ENCODE measurements around the gene NEIL3. TPM values are rescaled to one million over a fixed set of nuclear protein-coding genes. Genes with fewer than 3 reads are reported as not detected.

NEIL3 gene
- total and polyA plus RNA-seq, 10 of the 15 experiments (the other 5 are each of a cell fraction or from before 2014, with no cell fraction given): 3.0 to 13.8 (median 8.9) TPM

GRCh38 chr4:177375372-177375771 is 65.7 kb downstream of the NEIL3 start:
- no peak overlapping the region for H3K27ac ChIP-seq (ENCODE audit: control insufficient read depth, insufficient read depth)
- DNase-seq (ENCODE audit: low read depth, low spot score) (no peak), FAIRE-seq (no peak), ATAC-seq (no peak)
- no peaks in the 10 kb centered on the region for H4K20me1 ChIP-seq (ENCODE audit: control insufficient read depth, insufficient read depth)
- no peak overlapping the region for H3K4me2 ChIP-seq (ENCODE audit: control insufficient read depth, insufficient read depth)
- BruUV-seq (replicated peaks): no TSS peak
- no peaks in the 10 kb centered on the region for H3K36me3 ChIP-seq (ENCODE audit: control insufficient read depth in 2 of 2, insufficient read depth in 2 of 2, low read length in 1 of 2)
- H3K9ac ChIP-seq (ENCODE audit: control insufficient read depth, insufficient read depth, low read length): no peak overlapping the region
- RAD21 ChIA-PET (ENCODE audit: unreplicated experiment): no interaction called here
- in situ Hi-C loops (cut with MboI) (no loop called here), intact Hi-C loops (cut with micrococcal nuclease; ENCODE audit: unreplicated experiment) (no loop called here)
- no peaks in the 10 kb centered on the region for H3K9me3 ChIP-seq (replicated peaks; ENCODE audit: control insufficient read depth, insufficient read depth, low read length)
- CTCF ChIA-PET: interaction anchor here (0.8 to 1.7 kb wide), 5 partner anchors 8 to 125 kb away, joined by 3 to 4 read pairs (median 3); no protein-coding TSS in a partner anchor
- no peak overlapping the region for H3K4me3 ChIP-seq
- no peak overlapping the region for H2AFZ ChIP-seq (ENCODE audit: control insufficient read depth, low read depth, low read length)
- SMC1A ChIA-PET (ENCODE audit: uncharacterized antibody, unreplicated experiment): interaction anchor here (1.7 kb wide), 1 partner anchor 125 kb away, joined by 3 read pairs; no protein-coding TSS in a partner anchor
- H3K79me2 ChIP-seq (ENCODE audit: control insufficient read depth, insufficient read depth, low read length): no peaks in the 10 kb centered on the region
- H3K4me1 ChIP-seq (ENCODE audit: control insufficient read depth, insufficient read depth, low read length): no peaks in the 10 kb centered on the region
- WGBS (ENCODE audit: insufficient coverage, insufficient replicate concordance, low lambda C conversion rate, missing lambda C conversion rate): 4% methylated on average over 3 of the region's 3 CpGs
- POLR2A ChIA-PET: no interaction called here
- H3K27me3 ChIP-seq (replicated peaks in 1 of 2; ENCODE audit: control insufficient read depth in 2 of 2, insufficient read depth in 2 of 2, low read length in 1 of 2): no peaks in the 10 kb centered on the region
- TF ChIP-seq CUX1 (IDR thresholded peaks at IDR 0.05; ENCODE audit: insufficient replicate concordance, low read depth, low read length) (no peak), BACH1 (IDR thresholded peaks at IDR 0.05; ENCODE audit: borderline replicate concordance) (no peak), RELA (IDR thresholded peaks at IDR 0.05; ENCODE audit: borderline replicate concordance, partially characterized antibody) (no peak), NFIC (IDR thresholded peaks at IDR 0.05; ENCODE audit: low read depth, low read length) (no peak), USF1 (IDR thresholded peaks at IDR 0.05; ENCODE audit: borderline replicate concordance, extremely low read length, insufficient read depth, low read depth, low read length) (no peak), E2F8 (IDR thresholded peaks at IDR 0.05; ENCODE audit: low read depth, partially characterized antibody) (no peak), GATAD2B (conservative IDR thresholded peaks at IDR 0.05; ENCODE audit: low read depth) (no peak), ELK1 (IDR thresholded peaks at IDR 0.05; ENCODE audit: low read depth, low read length) (no peak), NBN (IDR thresholded peaks at IDR 0.05) (no peak), CEBPZ (IDR thresholded peaks at IDR 0.05; ENCODE audit: low read depth, low read length) (no peak)
